GM12878 (cell line): ENCODE results near the gene MRPL1. TPM values are rescaled to one million over a fixed set of nuclear protein-coding genes. Genes with fewer than 3 reads are reported as not detected.
A peak's percentile ranks its signal among the peaks of the same experiment; 100 is the strongest.

Source experiments
- ATAC-seq: fragments of 200-7000 bp; cut with Tn5 transposase; 3 replicates; pipeline ENCODE4 v1.9.1; 2020; ENCODE audit warnings: mild to moderate bottlenecking, moderate library complexity
- BruUV-seq: library from RNA; stranded (reverse); fragments of 400-500 nt; replicated peaks from 2 replicates; lab custom pipeline; 2021; lab: Mats Ljungman, UMichigan
- CTCF ChIA-PET: fragments of 300-600 bp; sonication (Branson Sonifier 250); formaldehyde crosslinking; extraction: SDS; loops from one replicate; lab custom pipeline; 2021; ENCODE audit warnings: inconsistent platforms; lab: Yijun Ruan, JAX
- POLR2A ChIA-PET: fragments of 350-600 bp; formaldehyde crosslinking; extraction: SDS; loops from one replicate; lab custom pipeline; 2021; ENCODE audit warnings: inconsistent platforms; lab: Charles Lee
- RAD21 ChIA-PET: fragments of 300-600 bp; sonication (Branson Sonifier 250); formaldehyde crosslinking; loops from one replicate; lab custom pipeline; 2023; ENCODE audit warnings: antibody characterized with exemption; ENCODE audit not compliant: unreplicated experiment; lab: Charles Lee
- SMC1A ChIA-PET: fragments of 300-600 bp; sonication (Branson Sonifier 250); formaldehyde crosslinking; loops from one replicate; lab custom pipeline; 2023; ENCODE audit not compliant: unreplicated experiment, uncharacterized antibody; lab: Charles Lee
- DNase-seq: peaks from one replicate; pipeline ENCODE4 v3.0.0-alpha.2; 2011; ENCODE audit warnings: low read depth, low spot score
- FAIRE-seq: peaks from 3 replicates; lab custom pipeline; 2011; peaks lifted over from hg19 to GRCh38; lab: Jason Lieb, UNC
- H2AFZ ChIP-seq: 2 replicates; pipeline ENCODE4 v1.6.0; 2011; ENCODE audit warnings: low read depth, low read length, control low read depth; ENCODE audit not compliant: control insufficient read depth
- H3K27ac ChIP-seq: 2 replicates; pipeline ENCODE4 v1.5.1; 2011; ENCODE audit warnings: control low read depth; ENCODE audit not compliant: control insufficient read depth, insufficient read depth
- H3K27me3 ChIP-seq, 2 experiments: replicated peaks in 1 of 2; 2 replicates each; pipeline versions ENCODE4 v1.6.0 to v1.6.1; 2011; ENCODE audit warnings: low read length in 1 of 2; ENCODE audit not compliant: control insufficient read depth in 2 of 2, insufficient read depth in 2 of 2
- H3K36me3 ChIP-seq, 2 experiments: 2 replicates each; pipeline ENCODE4 v1.5.1; 2011; ENCODE audit warnings: low read length in 1 of 2; ENCODE audit not compliant: control insufficient read depth in 2 of 2, insufficient read depth in 2 of 2
- H3K4me1 ChIP-seq: 2 replicates; pipeline ENCODE4 v1.6.1; 2011; ENCODE audit warnings: mild to moderate bottlenecking, low read length, moderate library complexity, mixed read lengths; ENCODE audit not compliant: control insufficient read depth, insufficient read depth
- H3K4me2 ChIP-seq: 2 replicates; pipeline ENCODE4 v1.6.0; 2011; ENCODE audit warnings: control low read depth; ENCODE audit not compliant: control insufficient read depth, insufficient read depth
- H3K4me3 ChIP-seq: fragments of 200-600 bp; sonication (generic); 2 replicates; pipeline ENCODE4 v1.5.1; 2016
- H3K79me2 ChIP-seq: 2 replicates; pipeline ENCODE4 v1.6.0; 2011; ENCODE audit warnings: low read length; ENCODE audit not compliant: control insufficient read depth, insufficient read depth
- H3K9ac ChIP-seq: 2 replicates; pipeline ENCODE4 v1.8.0; 2011; ENCODE audit warnings: low read length, control low read depth, mixed read lengths; ENCODE audit not compliant: control insufficient read depth, insufficient read depth
- H3K9me3 ChIP-seq: replicated peaks from 3 replicates; pipeline ENCODE4 v1.5.1; 2011; ENCODE audit warnings: mild to moderate bottlenecking, low read length; ENCODE audit not compliant: control insufficient read depth, insufficient read depth
- H4K20me1 ChIP-seq: 2 replicates; pipeline ENCODE4 v1.6.0; 2011; ENCODE audit not compliant: control insufficient read depth, insufficient read depth
- BRCA1 ChIP-seq: IDR thresholded peaks from 2 replicates; pipeline ENCODE4 v1.6.1; 2011; ENCODE audit warnings: low read depth, low read length, improper control_type of control experiment
- CBX3 ChIP-seq: fragments of 200-600 bp; sonication (generic); IDR thresholded peaks from 2 replicates; pipeline ENCODE4 v1.6.1; 2016; ENCODE audit warnings: low read depth, borderline replicate concordance
- CEBPB ChIP-seq, 2 experiments: fragments of 150-350 bp in 1 of 2; IDR thresholded peaks; 2 replicates each; pipeline ENCODE4 v1.6.1; 2012 to 2014; ENCODE audit warnings: low read depth in 2 of 2, low read length in 2 of 2, borderline replicate concordance in 1 of 2, inconsistent platforms in 1 of 2
- JUND ChIP-seq: IDR thresholded peaks from 2 replicates; pipeline ENCODE4 v1.6.1; 2012; ENCODE audit warnings: low read depth, mild to moderate bottlenecking, low read length, improper control_type of control experiment, moderate library complexity
- MEF2B ChIP-seq: fragments of 450-650 bp; IDR thresholded peaks from 2 replicates; pipeline ENCODE4 v1.6.1; 2018; ENCODE audit warnings: mild to moderate bottlenecking, moderate library complexity; ENCODE audit not compliant: partially characterized antibody, poor library complexity, severe bottlenecking
- NR2C2 ChIP-seq: IDR thresholded peaks from 2 replicates; pipeline ENCODE4 v1.6.1; 2011; ENCODE audit warnings: borderline replicate concordance, low read depth; ENCODE audit not compliant: control insufficient read depth, insufficient read length
- PAX5 ChIP-seq: IDR thresholded peaks from 2 replicates; pipeline ENCODE4 v1.6.1; 2011; ENCODE audit warnings: low read depth, low read length, borderline replicate concordance
- PRDM15 ChIP-seq: fragments of 450-650 bp; formaldehyde crosslinking; IDR thresholded peaks from 2 replicates; pipeline ENCODE4 v1.4.0; 2020; ENCODE audit warnings: mild to moderate bottlenecking, moderate library complexity
- RELA ChIP-seq: fragments of 450-650 bp; IDR thresholded peaks from 2 replicates; pipeline ENCODE4 v1.8.0; 2014; ENCODE audit warnings: borderline replicate concordance; ENCODE audit not compliant: partially characterized antibody
- RFX5 ChIP-seq: IDR thresholded peaks from 2 replicates; pipeline ENCODE4 v1.6.1; 2011; ENCODE audit warnings: low read depth, low read length, improper control_type of control experiment
- TBL1XR1 ChIP-seq: IDR thresholded peaks from 2 replicates; pipeline ENCODE4 v1.6.1; 2012; ENCODE audit warnings: low read depth, low read length, improper control_type of control experiment
- TCF12 ChIP-seq: IDR thresholded peaks from 2 replicates; pipeline ENCODE4 v1.6.1; 2011; ENCODE audit warnings: low read depth, mild to moderate bottlenecking, low read length
- ZNF217 ChIP-seq: fragments of 450-650 bp; IDR thresholded peaks from 2 replicates; pipeline ENCODE4 v1.6.1; 2017; ENCODE audit warnings: antibody characterized with exemption, mild to moderate bottlenecking
- ZNF274 ChIP-seq: IDR thresholded peaks from one replicate; pipeline ENCODE4 v1.8.0; 2011; ENCODE audit not compliant: insufficient read length, insufficient read depth
- ZNF384 ChIP-seq: IDR thresholded peaks from 2 replicates; pipeline ENCODE4 v1.6.1; 2012; ENCODE audit warnings: low read depth, mild to moderate bottlenecking, low read length, improper control_type of control experiment, borderline replicate concordance
- ZSCAN29 ChIP-seq: fragments of 450-650 bp; IDR thresholded peaks from 2 replicates; pipeline ENCODE4 v1.6.1; 2017; ENCODE audit warnings: mild to moderate bottlenecking, moderate library complexity
- in situ Hi-C: fragments of 300-500 bp; cut with MboI; formaldehyde crosslinking; loops from 9 replicates; pipeline ENCODE4 v1.14.3; 2018; ENCODE audit warnings: mixed read lengths
- intact Hi-C: fragments of 100-400 bp; cut with micrococcal nuclease; formaldehyde crosslinking; loops from one replicate; pipeline ENCODE4 v1.14.2; 2022; ENCODE audit not compliant: unreplicated experiment
- polyA plus RNA-seq, 11 experiments: library from polyadenylated mRNA; depleted of rRNA in 4 of 11; unstranded in 6 of 11; stranded (reverse) in 5 of 11; fragments of >200 nt; fragmentation: Nextera tagmentation in 4 of 11; fragmentation: Illumina TruSeq in 1 of 11; extraction: Ambion mirVana in 4 of 11; extraction: Trizol in 1 of 11; gene quantifications; 1 replicate in 1 of 11; 2 replicates in 10 of 11; pipeline versions ENCODE4 v1.2.1 to v1.2.3, GENCODE V29; 2011 to 2016; ENCODE audit warnings: inconsistent platforms in 2 of 11, missing spikeins in 2 of 11, low read depth in 1 of 11
- total RNA-seq, 4 experiments: library from RNA; depleted of rRNA in 3 of 4; stranded (reverse); fragments of >200 nt in 3 of 4; fragmentation: Illumina TruSeq in 1 of 4; extraction: Trizol in 1 of 4; gene quantifications; 2 replicates each; pipeline versions ENCODE4 v1.2.1 to v1.2.3, GENCODE V29; 2013 to 2021
- TF ChIP-seq, protein P1 (sequence below), 3 experiments: IDR thresholded peaks in 2 of 3; conservative IDR thresholded peaks in 1 of 3; 2 replicates each; pipeline ENCODE4 v1.5.1; 2011; ENCODE audit warnings: low read depth in 3 of 3, low read length in 3 of 3, mild to moderate bottlenecking in 3 of 3, control low read depth in 2 of 3, moderate library complexity in 2 of 3, inconsistent platforms in 1 of 3, mixed read lengths in 1 of 3; ENCODE audit not compliant: control insufficient read depth in 2 of 3, insufficient read depth in 1 of 3; ENCODE audit errors: extremely low read depth in 1 of 3
- TF ChIP-seq, protein P2 (sequence below): IDR thresholded peaks from 2 replicates; pipeline ENCODE4 v1.6.1; 2012; ENCODE audit warnings: low read depth, low read length, improper control_type of control experiment

MRPL1 gene
- total and polyA plus RNA-seq, 10 of the 15 experiments (the other 5 are each of a cell fraction or from before 2014, with no cell fraction given), result 20.2 to 35.7 (median 28.2) TPM

GRCh38 chr4:77862478-77863216 is at the start of gene MRPL1 (continued):
- TF ChIP-seq PRDM15 (CRISPR knock-in tag) (no peak), TBL1XR1 (no peak), CEBPB (IDR thresholded peaks at IDR 0.05; ENCODE audit: borderline replicate concordance in 1 of 2, low read depth in 2 of 2, low read length in 2 of 2) (no peak), ZNF384 (peak; percentile 48; the same call in 1 of the 2 replicates), NR2C2 (no peak)

- intact Hi-C loops (no loop called here), in situ Hi-C loops (no loop called here)
- Histone ChIP-seq H3K4me2 (peak overlapping the region; percentile 34; the same call in 1 of the 2 replicates), H3K9ac (no peak overlapping the region), H3K27ac (no peak overlapping the region), H4K20me1 (no peaks in the 10 kb centered on the region), H2AFZ (no peak overlapping the region), H3K4me1 (no peaks in the 10 kb centered on the region), H3K9me3 (no peaks in the 10 kb centered on the region), H3K4me3 (no peak overlapping the region), H3K36me3 (no peaks in the 10 kb centered on the region), H3K79me2 (peaks cover 32% of the 10 kb centered on the region), H3K27me3 (no peaks in the 10 kb centered on the region)
- DNase-seq, result no peak
- no peak for ATAC-seq
- no peak for FAIRE-seq
- no TSS peak for BruUV-seq
- ChIA-PET SMC1A (no interaction called here), CTCF (no interaction called here), POLR2A (no interaction called here), RAD21 (no interaction called here)
- TF ChIP-seq CBX3, result no peak
- TF ChIP-seq, protein P1, sequence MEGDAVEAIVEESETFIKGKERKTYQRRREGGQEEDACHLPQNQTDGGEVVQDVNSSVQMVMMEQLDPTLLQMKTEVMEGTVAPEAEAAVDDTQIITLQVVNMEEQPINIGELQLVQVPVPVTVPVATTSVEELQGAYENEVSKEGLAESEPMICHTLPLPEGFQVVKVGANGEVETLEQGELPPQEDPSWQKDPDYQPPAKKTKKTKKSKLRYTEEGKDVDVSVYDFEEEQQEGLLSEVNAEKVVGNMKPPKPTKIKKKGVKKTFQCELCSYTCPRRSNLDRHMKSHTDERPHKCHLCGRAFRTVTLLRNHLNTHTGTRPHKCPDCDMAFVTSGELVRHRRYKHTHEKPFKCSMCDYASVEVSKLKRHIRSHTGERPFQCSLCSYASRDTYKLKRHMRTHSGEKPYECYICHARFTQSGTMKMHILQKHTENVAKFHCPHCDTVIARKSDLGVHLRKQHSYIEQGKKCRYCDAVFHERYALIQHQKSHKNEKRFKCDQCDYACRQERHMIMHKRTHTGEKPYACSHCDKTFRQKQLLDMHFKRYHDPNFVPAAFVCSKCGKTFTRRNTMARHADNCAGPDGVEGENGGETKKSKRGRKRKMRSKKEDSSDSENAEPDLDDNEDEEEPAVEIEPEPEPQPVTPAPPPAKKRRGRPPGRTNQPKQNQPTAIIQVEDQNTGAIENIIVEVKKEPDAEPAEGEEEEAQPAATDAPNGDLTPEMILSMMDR (IDR thresholded peaks at IDR 0.05 in 2 of 3, conservative IDR thresholded peaks at IDR 0.05 in 1 of 3; ENCODE audit: control insufficient read depth in 2 of 3, extremely low read depth in 1 of 3, insufficient read depth in 1 of 3, low read depth in 3 of 3, low read length in 3 of 3), result no peak
- no peak for TF ChIP-seq RFX5
- no peak for TF ChIP-seq ZSCAN29
- no peak for TF ChIP-seq JUND
- TF ChIP-seq, protein P2, sequence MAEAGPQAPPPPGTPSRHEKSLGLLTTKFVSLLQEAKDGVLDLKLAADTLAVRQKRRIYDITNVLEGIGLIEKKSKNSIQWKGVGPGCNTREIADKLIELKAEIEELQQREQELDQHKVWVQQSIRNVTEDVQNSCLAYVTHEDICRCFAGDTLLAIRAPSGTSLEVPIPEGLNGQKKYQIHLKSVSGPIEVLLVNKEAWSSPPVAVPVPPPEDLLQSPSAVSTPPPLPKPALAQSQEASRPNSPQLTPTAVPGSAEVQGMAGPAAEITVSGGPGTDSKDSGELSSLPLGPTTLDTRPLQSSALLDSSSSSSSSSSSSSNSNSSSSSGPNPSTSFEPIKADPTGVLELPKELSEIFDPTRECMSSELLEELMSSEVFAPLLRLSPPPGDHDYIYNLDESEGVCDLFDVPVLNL, result no peak
- no peak for TF ChIP-seq BRCA1
- TF ChIP-seq ZNF217, result no peak
- TF ChIP-seq ZNF274, result no peak
- no peak for TF ChIP-seq TCF12
- TF ChIP-seq RELA, result no peak
- no peak for TF ChIP-seq MEF2B
- TF ChIP-seq PAX5, result no peak
Observed at GRCh38 chr4:77815636-77816035, 47.0 kb upstream of the MRPL1 start.
